NCI-H1417 (cell line): ENCODE results near the gene PGLYRP2.
"Not testable (repeated sequence)": the region's sequence is repeated elsewhere in the genome, so short reads cannot be mapped to it uniquely, and the experiment has no call there.

Experiments
- DNase-seq, 3 experiments: peaks; one replicate each; lab custom pipeline; 2025; lab: John Stamatoyannopoulos, UW

PGLYRP2 gene

GRCh38 chr19:15488489-15489226 lies 9.4 kb upstream of the PGLYRP2 start:
- no peak for DNase-seq

DNA sequence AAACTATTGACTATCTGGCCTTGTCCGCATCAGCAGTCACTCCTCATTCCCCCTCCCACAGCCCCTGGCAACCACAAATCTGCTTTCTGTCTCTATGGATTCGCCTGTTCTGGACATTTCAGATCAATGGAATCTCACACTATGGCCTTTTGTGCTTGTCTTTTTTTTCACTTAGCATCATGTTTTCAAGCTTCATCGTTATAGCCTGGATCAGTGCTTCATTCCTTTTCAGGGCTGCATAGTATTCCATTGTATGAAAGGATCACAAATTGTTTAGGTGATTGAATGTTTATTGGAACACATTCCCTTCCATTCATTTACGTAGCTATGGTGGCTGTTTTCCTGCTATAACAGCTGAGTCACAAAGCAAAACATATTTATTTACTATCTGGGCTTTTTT lies 7.7 kb upstream of the PGLYRP2 start:
- no peak for DNase-seq

DNA sequence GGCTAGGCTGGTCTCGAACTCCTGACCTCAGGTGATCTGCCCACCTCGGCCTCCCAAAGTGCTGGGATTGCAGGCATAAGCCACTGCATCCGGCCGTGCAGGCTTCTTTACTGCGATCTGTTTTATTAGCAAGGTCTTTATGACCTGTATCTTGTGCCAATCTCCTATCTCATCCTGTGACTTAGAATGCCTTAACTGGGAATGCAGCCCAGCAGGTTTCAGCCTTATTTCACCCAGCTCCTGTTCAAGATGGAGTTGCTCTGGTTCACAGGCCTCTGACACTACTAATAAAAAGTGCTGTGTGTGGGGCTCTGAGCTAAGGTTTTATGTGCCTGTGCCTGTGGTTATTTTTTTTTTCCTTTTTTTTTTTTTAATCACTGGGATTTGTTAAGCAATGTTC lies 6.5 kb upstream of the PGLYRP2 start:
- DNase-seq, result not testable (repeated sequence)

GRCh38 chr19:15480996-15481395 lies 1.7 kb upstream of the PGLYRP2 start:
- not testable (repeated sequence) for DNase-seq

- no peak for DNase-seq
Measured at GRCh38 chr19:15476325-15476724, 3.0 kb downstream of the PGLYRP2 start.

- DNase-seq, result no peak
Measured at GRCh38 chr19:15475611-15476010, 3.7 kb downstream of the PGLYRP2 start.

DNA sequence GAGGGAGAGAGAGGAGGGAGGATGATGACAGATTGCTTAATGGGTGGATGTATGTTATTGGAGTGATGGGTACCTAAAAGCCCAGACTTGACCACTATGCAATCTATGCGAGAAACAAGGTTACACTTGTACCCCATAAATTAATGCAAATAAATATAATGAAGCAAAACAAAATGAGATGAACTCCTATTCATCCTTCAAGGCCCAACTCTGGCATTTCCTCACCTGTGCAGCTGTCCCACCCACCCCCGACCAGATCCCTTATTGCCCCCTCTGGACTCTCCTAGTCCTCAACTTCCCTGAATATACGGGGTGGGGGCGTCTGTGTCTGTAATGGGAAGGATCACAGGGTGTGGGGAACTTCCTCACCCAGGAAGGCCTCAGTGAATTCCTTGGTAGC lies 4.1 kb downstream of the PGLYRP2 start:
- DNase-seq, result no peak

DNA sequence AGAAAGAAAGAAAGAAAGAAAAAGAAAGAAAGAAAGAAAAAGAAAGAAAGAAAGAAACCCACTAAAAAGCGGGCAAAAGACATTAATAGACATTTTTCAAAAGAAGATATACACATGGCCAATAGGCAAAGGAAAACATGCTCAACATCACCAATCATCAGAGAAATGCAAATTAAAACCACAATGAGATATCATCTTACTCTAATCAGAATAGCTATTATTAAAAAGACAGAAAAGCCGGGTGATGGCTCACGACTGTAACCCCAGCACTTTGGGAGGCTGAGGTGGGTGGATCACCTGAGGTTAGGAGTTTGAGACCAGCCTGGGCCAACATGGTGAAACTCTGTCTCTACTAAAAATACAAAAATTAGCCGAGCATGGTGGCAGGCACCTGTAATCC lies 5.5 kb downstream of the PGLYRP2 start:
- not testable (repeated sequence) for DNase-seq

GRCh38 chr19:15471639-15472101 lies 7.6 kb downstream of the PGLYRP2 start:
- DNase-seq, result no peak

DNA sequence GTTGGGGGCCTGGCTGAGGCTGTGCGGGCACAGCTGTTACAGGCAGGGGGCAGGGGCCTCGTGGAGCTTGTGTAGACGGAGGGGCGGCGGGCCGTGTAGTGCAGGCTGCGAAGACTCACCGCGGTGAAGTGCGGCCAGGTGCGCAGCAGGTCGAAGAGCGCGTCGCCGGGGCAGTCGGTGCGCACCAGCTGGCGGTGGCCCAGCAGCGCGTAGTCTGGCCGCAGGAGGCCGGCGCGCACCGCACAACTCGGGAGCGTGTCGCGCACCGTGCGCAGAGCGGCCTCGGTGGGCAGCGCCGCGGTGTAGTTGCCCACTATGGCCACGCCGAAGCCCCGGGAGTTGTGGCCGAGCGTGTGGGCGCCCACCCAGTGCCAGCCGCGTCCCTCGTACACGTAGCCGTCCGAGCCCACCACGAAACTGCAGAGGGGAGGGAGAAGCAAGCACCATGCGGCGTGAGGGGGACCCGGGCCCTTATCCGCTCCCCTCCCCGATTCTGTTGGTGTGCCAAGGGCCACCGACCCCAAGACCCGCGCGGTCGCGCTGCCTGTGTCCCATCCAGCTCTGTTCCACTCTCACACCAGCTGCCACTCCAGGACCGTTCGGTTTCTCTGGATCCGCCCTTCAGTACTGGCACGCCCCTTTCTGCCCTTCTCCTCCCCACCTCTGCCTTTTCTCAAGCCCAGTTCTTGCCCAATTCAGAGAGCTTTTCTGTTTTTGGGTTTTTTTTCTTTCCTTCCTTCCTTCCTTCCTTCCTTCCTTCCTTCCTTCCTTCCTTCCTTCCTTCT lies 9.6 kb downstream of the PGLYRP2 start:
- DNase-seq, result no peak

DNA sequence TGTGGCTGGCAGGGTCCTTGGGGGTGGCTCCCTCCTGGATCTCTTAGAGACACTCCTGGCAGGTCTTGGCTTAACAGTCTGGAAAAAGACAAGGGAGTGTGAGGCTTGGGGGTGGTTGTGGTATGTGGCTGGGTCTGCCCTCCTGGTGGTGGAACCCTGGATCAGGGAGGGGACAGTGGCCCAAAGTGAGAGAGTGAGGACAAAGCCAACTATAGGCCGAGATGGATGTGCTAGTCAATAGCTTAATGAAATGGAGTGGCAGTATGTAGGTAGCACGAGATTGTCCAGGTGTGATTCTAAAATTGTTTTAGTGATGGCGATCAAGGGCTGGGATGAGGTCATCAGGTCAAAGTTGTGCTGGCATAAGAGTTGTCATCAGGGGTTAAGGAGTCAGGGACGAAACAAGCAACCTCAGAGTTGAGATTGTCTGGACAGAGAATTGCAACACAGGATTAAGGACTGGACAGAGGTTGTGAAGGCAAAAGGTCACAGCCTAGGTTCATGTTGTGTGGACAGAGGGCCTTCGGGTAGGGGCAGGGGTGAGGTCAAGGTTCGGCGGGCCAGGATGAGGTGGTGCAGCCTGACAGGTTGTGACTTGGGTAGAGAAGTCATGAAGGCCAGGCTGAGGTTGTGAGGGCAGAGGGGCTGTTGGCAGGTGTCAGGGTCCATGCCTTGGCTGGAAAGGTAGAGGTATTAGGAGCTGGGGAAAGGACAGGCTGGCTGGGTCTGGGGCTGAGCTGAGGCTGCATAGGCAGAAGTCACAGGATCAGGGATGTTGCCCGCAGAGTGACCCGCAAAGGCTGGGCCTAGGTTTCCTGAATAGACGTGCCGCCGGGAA lies 10.4 kb downstream of the PGLYRP2 start:
- no peak for DNase-seq

DNA sequence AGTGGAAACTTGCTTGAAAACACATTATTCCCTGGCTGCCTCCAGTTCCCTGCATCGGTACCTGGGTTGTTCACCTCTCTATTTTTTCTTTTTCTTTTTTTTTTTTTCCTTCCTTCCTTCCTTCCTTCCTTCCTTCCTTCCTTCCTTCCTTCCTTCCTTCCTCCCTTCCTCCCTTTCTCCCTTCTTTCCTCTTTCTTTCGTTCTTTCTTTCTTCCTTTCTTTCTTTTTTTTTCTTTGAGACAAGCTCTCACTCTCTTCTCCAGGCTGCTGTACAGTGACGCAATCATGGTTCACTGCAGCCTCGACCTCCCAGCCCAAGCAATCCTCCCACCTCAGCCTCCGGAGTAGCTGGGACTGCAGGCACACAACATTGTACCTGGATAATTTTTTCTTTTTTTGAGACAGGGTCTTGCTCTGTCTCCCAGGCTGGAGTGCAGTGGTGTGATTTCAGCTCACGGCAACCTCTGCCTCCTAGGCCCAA lies 11.5 kb downstream of the PGLYRP2 start:
- no peak for DNase-seq

- DNase-seq, result no peak
Measured at GRCh38 chr19:15466851-15467733, 12.2 kb downstream of the PGLYRP2 start.

GRCh38 chr19:15464394-15465385 lies 14.6 kb downstream of the PGLYRP2 start, which contains the start of gene RASAL3:
TSS of gene RASAL3 (minus strand) at chr19:15464544. CDS start at chr19:15464358, 186 bp downstream.
- DNase-seq, result no peak

DNA sequence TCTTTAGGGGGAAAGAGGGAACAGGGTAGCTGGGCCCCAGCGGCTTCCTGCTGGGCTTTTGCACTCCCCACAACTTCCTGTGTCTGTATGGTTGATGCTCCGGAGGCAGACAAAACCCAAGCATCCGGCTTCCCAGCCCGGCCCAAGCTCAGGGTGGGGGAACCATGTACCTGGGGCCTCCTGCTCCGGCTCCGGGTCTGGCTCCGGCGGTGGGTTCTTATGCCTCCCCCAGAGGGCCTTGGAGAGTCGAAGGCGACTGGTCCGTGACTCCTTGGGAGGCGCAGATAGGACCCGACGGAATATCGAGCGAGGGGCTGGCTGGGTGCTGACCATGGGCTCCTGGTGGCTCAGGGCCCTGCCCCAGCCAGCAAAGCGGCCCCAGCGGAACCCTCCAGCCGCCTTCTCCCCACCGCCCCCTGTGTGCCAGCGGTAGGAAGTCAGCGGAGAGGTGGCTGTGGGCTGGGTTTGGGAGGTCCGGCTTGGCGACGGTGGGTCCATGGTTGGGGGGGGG lies 15.4 kb downstream of the PGLYRP2 start:
- no peak for DNase-seq

DNA sequence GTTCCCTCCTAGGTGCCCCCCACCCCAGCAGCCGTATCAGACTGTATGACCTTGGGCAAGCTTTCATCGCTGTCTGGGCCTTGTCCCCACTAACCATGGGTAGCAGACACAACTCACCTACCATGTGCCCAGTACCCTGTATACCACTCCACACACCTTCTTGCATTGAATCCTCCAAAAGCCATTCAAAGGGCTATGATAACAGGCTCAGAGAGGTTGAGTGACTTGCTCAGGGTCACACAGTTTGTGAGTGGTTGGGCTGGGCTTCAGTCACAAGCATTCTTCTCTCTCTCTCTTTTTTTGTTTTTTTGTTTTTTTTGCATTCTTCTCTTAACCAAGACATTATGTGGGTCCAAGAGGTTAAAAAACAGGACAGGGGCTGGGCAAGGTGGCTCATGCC lies 17.6 kb downstream of the PGLYRP2 start:
- DNase-seq, result no peak

DNA sequence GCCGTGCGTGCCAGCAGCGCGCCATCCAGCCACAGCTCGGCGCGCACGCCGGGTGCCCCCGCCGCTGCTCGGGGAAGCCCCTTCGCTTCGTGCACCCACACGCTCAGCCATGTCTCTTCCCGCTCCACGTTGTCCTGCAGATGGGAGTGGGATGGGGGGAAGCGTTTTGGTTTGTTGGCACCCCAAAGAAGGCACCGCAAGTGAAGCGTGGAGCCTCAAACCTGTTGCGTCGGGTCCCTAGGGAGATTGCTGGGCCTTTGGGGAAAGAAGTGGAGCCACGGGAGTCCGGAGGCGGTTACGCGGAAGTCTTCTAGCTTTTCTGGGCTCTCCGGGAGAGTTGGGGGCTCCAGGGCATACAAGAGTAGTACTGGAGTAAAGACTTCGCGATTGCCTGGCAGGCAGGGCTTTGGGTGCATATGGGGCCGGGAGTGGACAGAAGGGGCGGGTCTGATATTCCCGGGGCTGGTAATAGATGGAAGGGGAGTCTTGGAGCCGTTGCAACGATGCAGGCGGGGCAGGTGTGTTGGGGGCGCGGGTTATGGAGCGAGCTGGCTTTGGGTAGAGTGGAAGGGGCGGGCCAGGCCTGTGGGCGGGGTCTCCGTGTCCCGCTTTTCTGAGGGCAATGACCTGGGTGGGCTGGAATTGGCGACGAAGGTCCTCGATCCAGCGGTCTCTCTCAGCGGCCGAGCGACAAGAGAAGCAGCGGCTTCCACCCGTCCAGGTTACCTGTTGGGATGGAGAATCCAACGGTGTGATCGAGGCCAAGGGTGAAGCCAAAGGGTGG lies 21.4 kb downstream of the PGLYRP2 start:
- no peak for DNase-seq

- peak in 2 of 3 experiments; percentile 57 to 78 for DNase-seq
Measured at GRCh38 chr19:15456871-15457700, 22.2 kb downstream of the PGLYRP2 start.
